LNCaP clone FGC (cell line): ENCODE data around the gene GAS7.

Experiments
- DNase-seq: peaks from one replicate; pipeline ENCODE4 v3.0.0-alpha.2; 2011; ENCODE audit warnings: low read depth
- H3K4me3 ChIP-seq: 2 replicates; pipeline ENCODE4 v1.5.1; 2011; ENCODE audit warnings: mild to moderate bottlenecking, low read depth, low read length, control low read depth
- TF ChIP-seq, protein P1 (sequence below): IDR thresholded peaks from 2 replicates; pipeline ENCODE4 v1.5.1; 2012; ENCODE audit warnings: mild to moderate bottlenecking; ENCODE audit not compliant: control insufficient read depth, insufficient read depth; ENCODE audit errors: extremely low read depth

Gene GAS7

DNA sequence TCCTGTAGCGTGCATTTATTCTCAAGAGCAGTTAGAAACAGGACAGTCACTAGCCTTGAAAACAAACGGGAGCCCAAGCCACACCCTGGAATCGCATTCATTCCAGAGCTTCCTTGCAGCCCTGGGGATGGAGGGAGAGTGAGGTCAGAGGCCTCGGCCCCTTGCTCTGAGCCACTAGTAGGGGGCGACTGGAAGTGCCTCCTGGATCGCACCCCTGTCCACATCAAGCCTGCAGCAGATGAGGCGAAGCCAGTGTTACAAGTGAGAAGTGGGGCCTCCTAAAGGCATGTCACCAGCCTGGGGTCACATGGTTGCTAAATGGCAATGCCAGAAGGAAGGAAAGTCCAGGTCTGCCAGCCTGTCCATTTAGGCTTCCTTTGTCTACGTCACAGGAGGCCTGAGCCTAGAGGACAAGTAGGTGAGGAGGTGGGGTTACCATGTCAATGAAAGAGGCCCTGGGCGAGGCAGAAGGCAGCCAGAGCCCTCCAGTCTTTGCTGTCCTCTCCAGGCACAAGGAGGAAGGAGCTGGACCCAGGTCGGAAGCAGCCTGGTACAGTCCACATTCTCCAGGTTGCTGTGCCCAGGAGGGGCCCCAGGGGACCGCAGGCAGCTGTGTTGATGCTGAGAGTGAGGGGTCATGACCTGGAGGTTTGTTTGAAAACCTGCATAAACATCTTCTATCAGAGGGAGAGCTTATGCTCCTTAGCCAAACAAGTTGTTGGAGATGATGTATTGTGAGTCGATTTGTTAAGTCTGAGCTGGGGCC lies 290.3 kb downstream of the GAS7 start:
- no peak for DNase-seq
- H3K4me3 ChIP-seq: no peak overlapping the region
- TF ChIP-seq, protein P1, sequence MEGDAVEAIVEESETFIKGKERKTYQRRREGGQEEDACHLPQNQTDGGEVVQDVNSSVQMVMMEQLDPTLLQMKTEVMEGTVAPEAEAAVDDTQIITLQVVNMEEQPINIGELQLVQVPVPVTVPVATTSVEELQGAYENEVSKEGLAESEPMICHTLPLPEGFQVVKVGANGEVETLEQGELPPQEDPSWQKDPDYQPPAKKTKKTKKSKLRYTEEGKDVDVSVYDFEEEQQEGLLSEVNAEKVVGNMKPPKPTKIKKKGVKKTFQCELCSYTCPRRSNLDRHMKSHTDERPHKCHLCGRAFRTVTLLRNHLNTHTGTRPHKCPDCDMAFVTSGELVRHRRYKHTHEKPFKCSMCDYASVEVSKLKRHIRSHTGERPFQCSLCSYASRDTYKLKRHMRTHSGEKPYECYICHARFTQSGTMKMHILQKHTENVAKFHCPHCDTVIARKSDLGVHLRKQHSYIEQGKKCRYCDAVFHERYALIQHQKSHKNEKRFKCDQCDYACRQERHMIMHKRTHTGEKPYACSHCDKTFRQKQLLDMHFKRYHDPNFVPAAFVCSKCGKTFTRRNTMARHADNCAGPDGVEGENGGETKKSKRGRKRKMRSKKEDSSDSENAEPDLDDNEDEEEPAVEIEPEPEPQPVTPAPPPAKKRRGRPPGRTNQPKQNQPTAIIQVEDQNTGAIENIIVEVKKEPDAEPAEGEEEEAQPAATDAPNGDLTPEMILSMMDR: no peak

DNA sequence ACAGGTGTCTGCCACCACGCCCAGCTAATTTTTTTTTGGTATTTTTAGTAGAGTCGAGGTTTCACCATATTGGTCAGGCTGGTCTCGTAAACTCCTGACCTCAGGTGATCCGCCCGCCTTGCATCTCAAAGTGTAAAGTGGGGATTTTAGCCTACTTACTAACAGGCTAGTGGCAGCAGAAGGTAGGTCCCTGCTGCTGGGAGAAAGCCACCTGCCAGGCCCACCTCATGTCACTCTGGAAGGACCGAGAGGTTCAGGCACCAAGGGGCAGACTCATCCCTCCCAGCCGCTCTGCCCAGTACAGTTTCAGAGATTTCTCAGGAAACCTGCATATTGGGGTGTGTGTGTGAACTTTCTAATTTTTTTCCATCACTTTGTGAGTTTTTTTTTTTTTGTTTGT lies 291.3 kb downstream of the GAS7 start:
- H3K4me3 ChIP-seq: no peak overlapping the region
- TF ChIP-seq, protein P1: no peak
- DNase-seq: no peak

- no peak for DNase-seq
- no peak overlapping the region for H3K4me3 ChIP-seq
- TF ChIP-seq, protein P1: no peak
These were observed 291.8 kb downstream of the GAS7 start for GRCh38 chr17:9906616-9907015.

GRCh38 chr17:9905902-9906301 lies 292.5 kb downstream of the GAS7 start:
- DNase-seq: no peak
- TF ChIP-seq, protein P1: peak; percentile 47
- H3K4me3 ChIP-seq: no peak overlapping the region

GRCh38 chr17:9905078-9905415 lies 293.4 kb downstream of the GAS7 start, which contains the start of gene RCVRN:
TSS of gene RCVRN (minus strand) at chr17:9905271. CDS start at chr17:9905180, 91 bp downstream.
- DNase-seq: no peak
- H3K4me3 ChIP-seq: no peak within 1 kb of the TSS
- TF ChIP-seq, protein P1: no peak

DNA sequence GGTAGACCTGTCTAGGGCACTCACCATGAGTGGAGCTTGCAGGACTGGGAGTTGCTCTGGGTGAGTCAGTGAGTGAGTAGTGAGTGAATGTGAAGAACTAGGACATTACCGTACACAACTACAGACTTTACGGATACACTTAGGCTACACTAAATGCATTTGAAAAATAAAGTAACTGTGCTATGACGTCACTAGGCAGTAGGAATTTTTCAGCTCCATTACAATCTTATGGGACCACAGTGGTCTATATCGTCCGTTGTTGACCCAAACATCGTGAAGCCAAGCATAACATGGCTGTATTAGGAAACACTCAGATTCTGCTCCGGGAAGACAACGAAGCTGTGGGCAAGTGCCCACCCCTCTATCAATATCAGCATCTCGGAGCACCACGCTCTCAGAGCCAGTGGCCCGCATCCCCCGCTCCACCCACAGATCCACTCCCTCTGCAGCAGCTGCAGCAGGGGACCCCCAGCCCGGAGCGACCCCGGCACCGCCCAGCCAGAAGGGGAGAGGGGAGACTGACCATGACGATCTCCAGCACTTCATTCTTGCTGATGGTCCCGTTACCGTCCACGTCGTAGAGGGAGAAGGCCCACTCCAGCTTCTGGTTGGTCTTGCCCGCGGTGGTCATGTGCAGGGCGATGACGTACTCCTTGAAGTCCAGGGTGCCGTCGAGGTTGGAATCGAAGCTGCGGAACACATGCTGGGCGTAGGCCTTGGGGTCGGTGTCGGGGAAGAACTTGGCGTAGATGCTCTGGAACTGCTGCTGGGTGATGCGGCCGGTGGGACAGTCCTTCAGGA lies 293.9 kb downstream of the GAS7 start:
- no peak for DNase-seq
- no peak overlapping the region for H3K4me3 ChIP-seq
- TF ChIP-seq, protein P1: no peak
